H1 (cell line): ENCODE results near the gene ADGRL3. TPM values are rescaled to one million over a fixed set of nuclear protein-coding genes. Genes with fewer than 3 reads are reported as not detected.

Experiments used
- CTCF ChIA-PET: fragments of 300-600 bp; sonication (Branson Sonifier 250); formaldehyde crosslinking; loops from one replicate; lab custom pipeline; 2021; ENCODE audit not compliant: partially characterized antibody; lab: Charles Lee
- POLR2A ChIA-PET: fragments of 300-600 bp; sonication (Branson Sonifier 250); formaldehyde crosslinking; loops from one replicate; lab custom pipeline; 2021; ENCODE audit warnings: inconsistent platforms; ENCODE audit not compliant: partially characterized antibody; lab: Charles Lee
- DNase-seq, 2 experiments: peaks; one replicate each; pipeline versions ENCODE4 v3.0.0 to v3.0.0-alpha.2; 2010 to 2022; ENCODE audit warnings: low spot score in 2 of 2, low read depth in 1 of 2, mixed read lengths in 1 of 2
- FAIRE-seq: peaks from 2 replicates; lab custom pipeline; 2011; peaks lifted over from hg19 to GRCh38; lab: Jason Lieb, UNC
- H2AFZ ChIP-seq: 2 replicates; pipeline ENCODE4 v1.8.1; 2012; ENCODE audit warnings: low read length, inconsistent platforms
- H2AK5ac ChIP-seq: 2 replicates; pipeline ENCODE4 v1.6.1; 2013; ENCODE audit warnings: low read depth, low read length
- H2BK120ac ChIP-seq: replicated peaks from 2 replicates; pipeline ENCODE3; 2013; ENCODE audit warnings: low read depth, low read length, inconsistent platforms
- H2BK12ac ChIP-seq: 2 replicates; pipeline ENCODE4 v1.6.1; 2013; ENCODE audit warnings: low read depth, low read length
- H2BK15ac ChIP-seq: 2 replicates; pipeline ENCODE4 v1.6.1; 2013; ENCODE audit warnings: low read length
- H2BK20ac ChIP-seq: 2 replicates; pipeline ENCODE4 v1.6.1; 2013; ENCODE audit warnings: low read length
- H2BK5ac ChIP-seq: 2 replicates; pipeline ENCODE4 v1.6.1; 2013; ENCODE audit warnings: low read depth, low read length
- H3K14ac ChIP-seq: 2 replicates; pipeline ENCODE4 v1.6.1; 2013; ENCODE audit warnings: inconsistent platforms; ENCODE audit not compliant: insufficient read length
- H3K18ac ChIP-seq: 2 replicates; pipeline ENCODE4 v1.6.1; 2013; ENCODE audit warnings: low read length; ENCODE audit errors: extremely low read depth
- H3K23ac ChIP-seq: 2 replicates; pipeline ENCODE4 v1.6.1; 2013; ENCODE audit warnings: inconsistent platforms; ENCODE audit not compliant: insufficient read length
- H3K23me2 ChIP-seq: 2 replicates; pipeline ENCODE4 v1.6.1; 2013; ENCODE audit warnings: low read depth, low read length
- H3K27ac ChIP-seq: 2 replicates; pipeline ENCODE4 v1.6.1; 2011; ENCODE audit warnings: low read depth, low read length, inconsistent platforms
- H3K27me3 ChIP-seq, 4 experiments: replicated peaks in 1 of 4; 1 replicate in 1 of 4; 2 replicates in 3 of 4; pipeline versions ENCODE4 v1.6.1 to v1.8.1; 2011 to 2013; ENCODE audit warnings: low read length in 3 of 4, mild to moderate bottlenecking in 3 of 4, inconsistent platforms in 2 of 4, mixed read lengths in 2 of 4, moderate library complexity in 1 of 4; ENCODE audit not compliant: control insufficient read depth in 3 of 4, insufficient read depth in 3 of 4; ENCODE audit errors: extremely low read depth in 1 of 4
- H3K36me3 ChIP-seq, 4 experiments: 2 replicates each; pipeline versions ENCODE4 v1.6.1 to v1.8.1; 2011 to 2013; ENCODE audit warnings: mild to moderate bottlenecking in 4 of 4, low read length in 3 of 4, moderate library complexity in 2 of 4, control low read depth in 1 of 4, inconsistent platforms in 1 of 4; ENCODE audit not compliant: insufficient read depth in 4 of 4, control insufficient read depth in 2 of 4
- H3K4ac ChIP-seq: replicated peaks from 2 replicates; pipeline ENCODE3; 2013; ENCODE audit warnings: low read length, low read depth, mixed read lengths, inconsistent platforms; ENCODE audit not compliant: insufficient read length
- H3K4me1 ChIP-seq, 4 experiments: replicated peaks in 1 of 4; 1 replicate in 1 of 4; 2 replicates in 3 of 4; pipeline versions ENCODE4 v1.6.1 to v1.8.1; 2011 to 2013; ENCODE audit warnings: low read length in 3 of 4, inconsistent platforms in 2 of 4, mixed read lengths in 1 of 4; ENCODE audit not compliant: insufficient read depth in 4 of 4, control insufficient read depth in 3 of 4
- H3K4me2 ChIP-seq, 2 experiments: 2 replicates each; pipeline versions ENCODE4 v1.6.1 to v1.8.1; 2011 to 2013; ENCODE audit warnings: low read depth in 2 of 2, low read length in 2 of 2, control low read depth in 1 of 2, inconsistent platforms in 1 of 2, mild to moderate bottlenecking in 1 of 2; ENCODE audit not compliant: insufficient read depth in 1 of 2
- H3K4me3 ChIP-seq, 4 experiments: fragments of 200-600, 300-600 bp in 1 of 4; sonication (generic), shearing (Covaris generic), sonication (Bioruptor Twin) in 1 of 4; 2 replicates each; pipeline versions ENCODE4 v1.5.1 to v1.8.1; 2011 to 2016; ENCODE audit warnings: low read length in 4 of 4, low read depth in 3 of 4, control low read depth in 2 of 4, inconsistent platforms in 2 of 4, mild to moderate bottlenecking in 2 of 4, mixed read lengths in 1 of 4, moderate library complexity in 1 of 4; ENCODE audit not compliant: insufficient read depth in 2 of 4; ENCODE audit errors: extremely low read depth in 1 of 4
- H3K56ac ChIP-seq: replicated peaks from 2 replicates; pipeline ENCODE3; 2013; ENCODE audit warnings: low read depth, mild to moderate bottlenecking, mixed read lengths, low read length, inconsistent platforms; ENCODE audit not compliant: insufficient read length
- H3K79me1 ChIP-seq: 2 replicates; pipeline ENCODE4 v1.6.1; 2013; ENCODE audit warnings: low read depth, low read length, control low read depth
- H3K79me2 ChIP-seq, 2 experiments: 2 replicates each; pipeline versions ENCODE4 v1.6.1 to v1.8.1; 2012 to 2013; ENCODE audit warnings: low read length in 2 of 2, mild to moderate bottlenecking in 2 of 2, inconsistent platforms in 1 of 2; ENCODE audit not compliant: insufficient read depth in 2 of 2, control insufficient read depth in 1 of 2
- H3K9ac ChIP-seq, 4 experiments: replicated peaks in 1 of 4; 1 replicate in 1 of 4; 2 replicates in 3 of 4; pipeline versions ENCODE4 v1.6.1 to v1.8.1; 2011 to 2013; ENCODE audit warnings: low read depth in 3 of 4, low read length in 3 of 4, control low read depth in 2 of 4, mild to moderate bottlenecking in 2 of 4, moderate library complexity in 2 of 4, inconsistent platforms in 1 of 4; ENCODE audit errors: extremely low read depth in 1 of 4
- H3K9me3 ChIP-seq, 2 experiments: 2 replicates each; pipeline versions ENCODE4 v1.6.1 to v1.8.1; 2012 to 2013; ENCODE audit warnings: mild to moderate bottlenecking in 2 of 2, moderate library complexity in 2 of 2, control low read depth in 1 of 2, inconsistent platforms in 1 of 2, low read depth in 1 of 2, low read length in 1 of 2, mixed read lengths in 1 of 2; ENCODE audit not compliant: insufficient read depth in 2 of 2
- H4K20me1 ChIP-seq, 2 experiments: replicated peaks in 1 of 2; 2 replicates each; pipeline versions ENCODE3 to v1.8.1; 2011 to 2013; ENCODE audit warnings: inconsistent platforms in 2 of 2, low read length in 2 of 2, mild to moderate bottlenecking in 1 of 2; ENCODE audit not compliant: insufficient read depth in 2 of 2, control insufficient read depth in 1 of 2
- H4K5ac ChIP-seq: 2 replicates; pipeline ENCODE4 v1.6.1; 2013; ENCODE audit warnings: low read length, low read depth, mixed read lengths, inconsistent platforms; ENCODE audit not compliant: insufficient read length
- H4K8ac ChIP-seq: 2 replicates; pipeline ENCODE4 v1.8.0; 2013; ENCODE audit warnings: mild to moderate bottlenecking, moderate library complexity, low read length, inconsistent platforms; ENCODE audit not compliant: insufficient read depth; ENCODE audit errors: extremely low read depth
- H4K91ac ChIP-seq: replicated peaks from 2 replicates; pipeline ENCODE3; 2013; ENCODE audit warnings: low read length, mixed read lengths, inconsistent platforms; ENCODE audit not compliant: insufficient read length
- CBX5 ChIP-seq: fragments of 300-800, 300-1000 bp; sonication (generic); IDR thresholded peaks from 2 replicates; pipeline ENCODE4 v1.7.1; 2016; ENCODE audit warnings: antibody characterized with exemption, low read length, low read depth
- CHD1 ChIP-seq: IDR thresholded peaks from 2 replicates; pipeline ENCODE4 v1.6.1; 2012; ENCODE audit warnings: low read depth, low read length, improper control_type of control experiment
- CTCF ChIP-seq, 3 experiments: IDR thresholded peaks; 1 replicate in 2 of 3; 2 replicates in 1 of 3; pipeline versions ENCODE4 v1.5.1 to v1.6.1; 2011; ENCODE audit warnings: low read length in 3 of 3, mild to moderate bottlenecking in 3 of 3, inconsistent platforms in 2 of 3, low read depth in 1 of 3, moderate library complexity in 1 of 3; ENCODE audit not compliant: insufficient read depth in 1 of 3; ENCODE audit errors: control extremely low read depth in 1 of 3
- EGR1 ChIP-seq: IDR thresholded peaks from 2 replicates; pipeline ENCODE4 v1.6.1; 2011; ENCODE audit warnings: low read depth, low read length, borderline replicate concordance
- RAD21 ChIP-seq, 2 experiments: IDR thresholded peaks in 1 of 2; conservative IDR thresholded peaks in 1 of 2; 2 replicates each; pipeline ENCODE4 v1.6.1; 2011; ENCODE audit warnings: low read depth in 2 of 2, low read length in 2 of 2, improper control_type of control experiment in 1 of 2, inconsistent platforms in 1 of 2, mild to moderate bottlenecking in 1 of 2, moderate library complexity in 1 of 2
- SIN3A ChIP-seq, 2 experiments: IDR thresholded peaks in 1 of 2; conservative IDR thresholded peaks in 1 of 2; 2 replicates each; pipeline ENCODE4 v1.6.1; 2011 to 2012; ENCODE audit warnings: low read length in 2 of 2, improper control_type of control experiment in 1 of 2, low read depth in 1 of 2, mild to moderate bottlenecking in 1 of 2
- WGBS, 2 experiments: shearing (Covaris generic) in 1 of 2; methylation state at CpG; one replicate each; pipeline versions ENCODE4 v1.1.6 to v1.1.7; 2013 to 2015; ENCODE audit warnings: low lambda C conversion rate in 2 of 2, mixed read lengths in 2 of 2, inconsistent platforms in 1 of 2, low coverage in 1 of 2, missing lambda C conversion rate in 1 of 2; ENCODE audit not compliant: insufficient replicate concordance in 2 of 2, insufficient coverage in 1 of 2, insufficient read length in 1 of 2; ENCODE audit errors: extremely low coverage in 1 of 2, missing lambda C conversion rate in 1 of 2; 5-methylcytosine and 5-hydroxymethylcytosine counted together
- polyA plus RNA-seq, 7 experiments: library from polyadenylated mRNA; depleted of rRNA in 3 of 7; stranded (reverse) in 5 of 7; unstranded in 2 of 7; fragments of >200 nt in 5 of 7; fragments of 200-250 nt in 2 of 7; gene quantifications; 1 replicate in 5 of 7; 2 replicates in 1 of 7; 4 replicates in 1 of 7; pipeline versions ENCODE4 v1.2.1 to v1.2.3, GENCODE V29; 2011 to 2013; ENCODE audit warnings: missing spikeins in 2 of 7, mixed read lengths in 2 of 7
- total RNA-seq: library from RNA; stranded (reverse); fragmentation: NEBNext Ultra II Directional; extraction: Animal tissue kit (Norgen Biotek cat#: 25700); gene quantifications from 2 replicates; pipeline ENCODE4 v1.2.1, GENCODE V29; 2021

The ADGRL3 gene
- total and polyA plus RNA-seq, 2 of the 8 experiments (the other 6 are each of a cell fraction or from before 2014, with no cell fraction given) = 6.6 to 13.0 TPM

- 58 to 100% methylated on average over 1 to 2 of the region's 2 CpGs for WGBS, 2 experiments
- H3K9me3 ChIP-seq = no peaks in the 10 kb centered on the region
- H2BK120ac ChIP-seq = peak overlapping the region; percentile 24
- H3K4me3 ChIP-seq = peak overlapping the region in 1 of 4 experiments; percentile 33; a peak in 1 of 8 replicates
- H4K91ac ChIP-seq = no peak overlapping the region
- H3K18ac ChIP-seq = peak overlapping the region; percentile 57; the same call in 1 of the 2 replicates
- no peaks in the 10 kb centered on the region for H4K20me1 ChIP-seq
- H3K36me3 ChIP-seq = no peaks in the 10 kb centered on the region
- no peak for FAIRE-seq
- peak in 2 of 3 experiments; percentile 4 to 38; a peak in 2 of 4 replicates for TF ChIP-seq CTCF (IDR thresholded peaks at IDR 0.05; ENCODE audit: control extremely low read depth in 1 of 3, insufficient read depth in 1 of 3, low read depth in 1 of 3, low read length in 3 of 3)
- TF ChIP-seq CHD1 = no peak
- TF ChIP-seq CBX5 = no peak
- no peak for TF ChIP-seq EGR1
- TF ChIP-seq RAD21 (IDR thresholded peaks at IDR 0.05 in 1 of 2, conservative IDR thresholded peaks at IDR 0.05 in 1 of 2; ENCODE audit: low read depth in 2 of 2, low read length in 2 of 2) = peak; percentile 31 to 34; a peak in 2 of 4 replicates
- TF ChIP-seq SIN3A (conservative IDR thresholded peaks at IDR 0.05 in 1 of 2, IDR thresholded peaks at IDR 0.05 in 1 of 2; ENCODE audit: low read depth in 1 of 2, low read length in 2 of 2) = no peak
- TF ChIP-seq, all 59 proteins: peak for 2
- Histone ChIP-seq H2BK15ac (no peak overlapping the region), H3K79me1 (no peaks in the 10 kb centered on the region), H3K23me2 (no peaks in the 10 kb centered on the region), H3K27me3 (no peaks in the 10 kb centered on the region), H3K27ac (no peak overlapping the region), H3K4me2 (peak overlapping the region; percentile 17 to 35; a peak in 1 of 4 replicates), H3K4me1 (peaks cover 0 to 27% (median 2%) of the 10 kb centered on the region in 4 experiments; a peak in 3 of 7 replicates), H3K56ac (no peak overlapping the region), H2BK20ac (peak overlapping the region; percentile 11; the same call in 1 of the 2 replicates), H3K14ac (no peak overlapping the region), H3K79me2 (no peaks in the 10 kb centered on the region), H4K5ac (peak overlapping the region; percentile 63), H3K23ac (no peak overlapping the region), H2BK5ac (no peak overlapping the region), H3K4ac (no peak overlapping the region), H4K8ac (no peak overlapping the region), H2BK12ac (no peak overlapping the region), H2AFZ (no peak overlapping the region), H2AK5ac (no peak overlapping the region), H3K9ac (no peak overlapping the region)
- CTCF ChIA-PET = interaction anchor here (0.5 to 1.6 kb wide), 7 partner anchors 9 to 572 kb away, joined by 3 to 7 read pairs (median 3); no protein-coding TSS in a partner anchor
- no peak for DNase-seq
- POLR2A ChIA-PET = interaction anchor here (0.9 kb wide), 1 partner anchor 16 kb away, joined by 3 read pairs; no protein-coding TSS in a partner anchor
Measured at GRCh38 chr4:61837395-61837794, 637.3 kb downstream of the ADGRL3 start.
